Measurements from ENCODE around the gene MBD3L5.
A peak's percentile ranks its signal among the peaks of the same experiment; 100 is the strongest.
"Not testable (repeated sequence)": the region's sequence is repeated elsewhere in the genome, so short reads cannot be mapped to it uniquely, and the experiment has no call there.

The MBD3L5 gene

DNA sequence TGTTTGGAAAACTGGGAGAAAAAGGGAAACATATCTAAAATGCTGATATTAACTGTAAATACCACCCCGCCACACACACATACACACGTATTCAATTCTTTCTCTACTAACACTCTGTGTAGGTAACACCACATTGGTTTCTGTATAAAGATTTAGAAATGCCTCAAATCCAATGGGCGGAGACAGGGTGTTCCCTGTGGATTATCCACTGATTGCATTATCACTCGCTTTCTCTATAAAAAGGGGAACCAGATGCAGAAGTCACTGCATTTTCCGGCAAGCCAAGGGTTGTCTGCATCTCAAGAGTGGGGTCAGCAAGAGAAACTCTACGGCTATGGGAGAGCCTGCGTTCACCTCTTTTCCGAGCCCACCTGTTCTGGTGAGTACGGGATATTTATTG, at the start of gene MBD3L5:
MBD3L5 (plus strand) TSS at position 301 of the 400 bp plus-strand sequence; CDS start at position 335, 34 bp downstream.
- not testable (repeated sequence) for DNase-seq

DNA sequence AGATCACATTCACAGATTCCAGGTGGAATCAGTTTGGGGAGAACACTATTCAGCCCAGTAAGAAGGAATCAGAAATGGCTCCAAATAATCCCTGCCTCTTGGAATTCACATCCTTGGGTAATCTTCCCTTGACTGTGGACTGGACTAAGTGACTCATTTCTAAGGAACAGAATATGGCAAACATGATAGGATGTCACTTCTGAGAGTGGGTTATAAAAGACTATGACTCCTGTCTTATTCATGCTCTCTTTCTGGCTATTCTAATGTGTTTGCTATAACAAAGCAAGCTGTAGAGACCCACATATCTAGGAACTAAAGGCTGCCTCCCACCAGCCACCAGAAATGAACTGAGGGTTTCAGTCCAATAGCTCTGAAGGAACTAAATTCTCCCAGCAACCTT, 46.9 kb upstream of the MBD3L5 start:
- no peak for DNase-seq

DNA sequence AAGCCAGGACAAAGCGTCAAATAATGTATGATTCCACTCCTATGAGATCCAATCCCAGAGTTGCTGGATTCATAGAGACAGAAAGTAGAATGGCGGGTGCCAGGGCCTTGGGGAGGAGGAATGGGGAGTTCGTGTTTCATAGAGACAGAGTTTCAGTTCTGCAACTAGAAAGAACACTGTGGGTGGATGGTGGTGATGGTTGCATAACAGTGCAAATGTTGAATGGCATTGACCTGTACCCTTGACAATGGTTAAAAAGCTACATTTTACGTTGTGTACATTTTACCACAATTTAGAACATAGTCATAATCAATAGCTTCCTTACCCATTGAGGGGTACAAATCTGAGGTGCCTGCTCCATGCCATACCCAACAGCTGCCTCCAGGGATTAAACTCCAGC, 42.5 kb upstream of the MBD3L5 start:
- no peak for DNase-seq

DNA sequence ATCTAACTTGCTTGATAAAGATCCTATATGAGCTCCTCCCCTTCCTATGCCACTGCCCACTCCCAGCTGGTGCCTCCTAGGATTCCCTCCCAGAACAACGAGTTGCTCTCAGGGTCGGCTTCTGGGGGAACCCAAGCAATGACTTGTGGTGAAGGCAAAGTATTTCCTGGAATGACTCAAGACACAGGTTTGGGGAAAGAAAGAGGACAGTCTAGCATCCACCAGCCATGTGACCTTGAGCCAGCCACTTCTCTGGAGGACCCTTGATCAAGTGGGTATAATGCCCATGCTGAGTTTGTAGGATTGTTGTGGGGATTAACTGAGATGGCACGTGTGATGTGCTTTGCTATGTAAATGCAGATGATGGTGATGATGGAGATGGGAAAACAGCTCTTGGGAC, 42.1 kb upstream of the MBD3L5 start:
- no peak for DNase-seq

DNA sequence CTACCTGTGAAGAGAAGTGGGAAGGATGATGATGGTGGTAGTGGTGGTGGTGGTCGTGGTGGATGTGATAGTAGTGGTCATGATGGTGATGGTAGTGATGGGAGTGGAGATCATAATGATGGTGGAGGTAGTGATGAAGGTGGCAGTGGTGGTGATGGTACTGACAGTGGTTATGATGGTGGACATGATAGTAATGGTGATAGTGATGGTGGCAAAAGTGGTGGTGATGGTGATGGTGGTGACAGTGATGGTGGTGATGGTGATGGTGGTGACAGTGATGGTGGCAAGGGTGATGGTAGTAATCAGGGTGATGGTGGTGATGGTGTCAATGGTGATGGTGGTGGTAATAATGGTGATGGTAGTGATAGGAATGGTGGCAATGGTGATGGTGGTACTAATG, 35.3 kb upstream of the MBD3L5 start:
- no peak for DNase-seq

DNA sequence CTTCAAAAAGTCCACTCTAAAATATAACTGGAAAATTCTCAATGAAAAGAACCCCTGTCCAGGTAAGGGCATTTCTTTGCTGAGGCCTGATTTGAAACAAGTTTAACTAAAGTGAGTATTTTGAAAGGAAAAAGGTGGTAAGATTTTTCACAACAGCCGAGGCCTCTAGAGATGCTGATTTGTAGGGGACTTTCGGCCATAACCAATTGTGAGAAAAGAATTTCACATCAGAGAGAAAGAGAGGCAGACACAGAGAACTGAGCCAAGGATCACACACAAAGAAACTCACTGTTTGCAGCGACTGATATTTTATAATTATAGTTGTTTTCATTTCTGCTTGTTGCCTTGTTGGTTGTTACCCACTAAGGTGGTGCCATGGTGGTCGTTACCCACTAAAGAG, 33.6 kb upstream of the MBD3L5 start:
- DNase-seq = no peak

DNA sequence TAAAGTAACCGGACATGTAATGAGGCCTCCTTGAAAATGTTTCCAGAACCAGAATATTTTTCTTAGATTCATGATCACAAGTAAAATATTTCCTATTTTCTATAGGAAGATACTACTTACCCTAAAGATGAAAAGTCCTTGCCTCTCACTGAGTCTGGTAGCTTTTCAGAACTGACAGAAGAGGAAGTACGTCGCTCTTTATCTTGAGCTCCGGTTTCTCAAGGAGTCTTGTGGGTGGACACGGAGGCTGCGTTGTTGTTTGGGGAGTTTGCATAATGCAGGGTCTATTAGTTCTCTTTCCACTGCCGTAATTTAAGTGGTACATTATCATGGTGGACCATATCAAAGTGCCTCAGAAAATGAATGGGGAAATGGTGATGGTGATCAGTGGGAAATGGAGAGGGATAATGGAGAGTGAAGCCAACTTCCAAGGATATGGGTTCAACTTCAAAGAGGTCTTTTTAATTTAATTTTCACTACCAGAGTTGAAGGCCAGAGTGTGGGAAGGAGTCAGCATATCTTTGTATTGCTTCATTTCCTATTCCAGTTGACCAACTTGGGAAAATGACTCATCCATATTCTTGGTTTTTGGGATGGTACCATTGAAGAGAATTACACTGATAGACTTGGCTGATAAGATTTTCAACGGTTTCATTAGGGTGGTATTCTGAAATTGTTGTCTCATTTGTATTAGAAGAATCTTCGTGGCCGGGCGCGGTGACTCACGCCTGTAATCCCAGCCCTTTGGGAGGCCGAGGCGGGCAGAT, 32.5 kb upstream of the MBD3L5 start:
- DNase-seq = no peak

DNA sequence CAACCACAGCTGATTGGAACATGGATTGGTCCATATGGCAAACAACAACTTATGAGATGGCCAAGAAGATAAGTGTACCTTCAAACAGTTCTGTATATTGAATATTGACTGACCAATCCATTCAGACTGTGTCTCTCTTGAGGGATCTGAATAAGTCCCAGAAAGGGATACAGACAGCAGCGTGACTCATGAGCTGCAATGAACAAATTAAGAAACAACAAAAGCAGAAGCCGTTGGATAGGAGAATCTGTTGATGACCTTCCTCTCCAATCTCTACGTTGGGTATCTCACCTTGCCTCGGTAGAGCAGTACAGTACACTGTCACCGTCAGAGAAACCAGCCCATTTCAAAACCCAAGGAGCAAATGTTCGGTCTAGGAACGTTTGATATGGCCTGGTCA, 30.4 kb upstream of the MBD3L5 start:
- no peak for DNase-seq

DNA sequence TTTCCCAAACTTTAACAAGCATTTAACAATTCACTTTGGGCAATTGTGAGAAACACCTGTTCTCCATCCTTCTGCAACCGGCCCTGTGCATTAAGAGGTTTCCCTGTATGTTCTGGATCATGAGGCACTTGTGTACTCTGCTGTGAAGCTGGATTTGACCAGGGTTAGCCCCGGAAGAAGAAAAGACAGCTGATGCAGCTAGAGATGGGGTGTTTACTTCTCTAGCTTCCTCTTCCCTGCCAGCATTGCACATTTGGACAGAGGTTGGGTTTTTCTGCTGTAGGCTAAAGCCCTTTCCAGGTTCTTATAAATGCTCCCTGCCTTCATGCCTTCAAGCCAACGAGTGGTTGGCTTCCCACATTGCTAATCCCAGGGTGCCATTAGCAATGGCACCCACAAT, 30.0 kb upstream of the MBD3L5 start:
- DNase-seq = peak in 1 of 56 donors; percentile 10

DNA sequence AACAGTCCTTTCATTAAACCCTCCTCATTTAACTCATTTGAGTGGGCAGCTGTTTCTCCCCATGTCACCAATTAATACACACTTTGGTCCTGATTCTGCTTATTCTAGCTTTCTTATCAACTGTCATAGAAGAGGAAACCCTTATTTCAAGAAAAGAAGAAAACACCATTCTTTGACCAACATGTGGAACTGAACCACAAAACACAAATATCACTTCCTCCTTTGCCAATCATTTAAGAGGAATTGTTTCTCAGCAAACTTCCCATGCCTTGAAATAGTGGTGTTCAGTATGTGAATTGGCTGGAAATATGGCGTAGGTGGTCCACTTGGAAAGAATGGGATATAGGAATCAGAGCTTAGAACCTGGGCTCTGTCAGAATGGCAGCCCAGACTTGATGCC, 29.6 kb upstream of the MBD3L5 start:
- DNase-seq = no peak

DNA sequence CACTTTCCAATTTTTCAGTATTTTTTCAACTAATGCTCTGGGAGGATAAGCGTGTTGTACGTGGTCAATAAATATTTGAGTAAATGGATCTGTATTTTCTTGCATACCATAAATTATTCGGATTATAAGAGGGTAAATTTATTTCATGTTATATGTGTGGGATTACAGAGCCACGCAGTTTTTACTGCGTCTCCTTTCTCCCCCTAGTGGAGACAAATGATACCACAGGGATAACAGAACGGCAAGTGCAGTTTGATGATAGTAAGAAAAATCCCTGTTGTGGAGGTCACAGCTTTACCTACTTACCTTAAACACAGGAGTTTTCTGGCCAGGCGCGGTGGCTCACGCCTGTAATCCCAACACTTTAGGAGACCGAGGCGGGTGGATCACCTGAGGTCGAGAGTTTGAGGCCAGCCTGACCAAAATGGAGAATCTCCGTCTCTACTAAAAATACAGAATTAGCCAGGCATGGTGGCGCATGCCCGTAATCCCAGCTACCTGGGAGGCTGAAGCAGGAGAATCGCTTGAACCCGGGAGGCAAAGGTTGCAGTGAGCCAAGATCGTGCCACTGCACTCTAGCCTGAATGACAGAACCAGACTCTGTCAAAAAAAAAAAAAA, 26.0 kb upstream of the MBD3L5 start:
- DNase-seq = peak in 1 of 56 donors; percentile 7

DNA sequence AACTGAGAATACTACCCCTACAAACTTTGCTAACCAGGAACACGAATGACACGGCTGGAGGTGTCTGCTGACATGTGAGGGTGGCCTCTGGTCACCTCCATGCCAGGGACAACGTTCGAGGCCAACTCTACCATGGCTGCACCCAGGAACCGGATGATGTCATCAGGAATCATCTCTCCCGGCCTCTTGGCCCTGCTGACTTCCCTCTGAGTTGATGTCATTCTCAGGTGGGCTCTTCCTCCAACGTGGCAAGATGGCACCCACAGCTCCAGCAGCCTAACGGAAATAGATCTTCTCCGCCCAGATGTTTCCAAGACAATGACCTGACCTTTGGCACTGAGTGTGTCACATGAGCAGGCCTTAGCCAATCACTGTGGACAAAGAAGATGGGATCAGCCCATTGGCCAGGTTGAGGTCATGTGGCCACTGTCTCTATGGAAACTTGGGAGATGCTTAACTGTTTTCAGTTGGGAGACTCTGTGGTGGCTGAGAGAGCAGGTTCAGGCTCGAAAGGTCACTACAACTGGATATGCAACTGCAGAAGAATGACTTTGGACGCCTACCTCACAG, 24.2 kb upstream of the MBD3L5 start:
- DNase-seq = no peak

DNA sequence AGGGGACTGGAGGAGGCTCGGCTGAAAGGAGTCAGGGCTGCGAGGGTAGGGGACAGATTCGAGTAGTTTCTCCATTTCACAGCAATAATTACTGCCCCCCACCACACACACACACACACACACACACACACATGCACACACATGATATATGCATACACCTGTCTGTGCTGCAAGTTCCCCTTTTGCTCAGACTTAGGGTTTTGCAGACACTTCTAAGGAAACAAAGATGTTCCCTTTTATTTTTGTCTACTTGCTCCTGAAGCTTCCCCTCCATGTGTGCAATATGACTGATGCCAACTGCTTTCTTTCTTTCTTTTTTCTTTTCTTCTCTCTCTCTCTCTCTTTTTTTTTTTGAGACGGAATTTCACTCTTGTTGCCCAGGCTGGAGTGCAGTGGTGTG, 22.5 kb upstream of the MBD3L5 start:
- DNase-seq = no peak

DNA sequence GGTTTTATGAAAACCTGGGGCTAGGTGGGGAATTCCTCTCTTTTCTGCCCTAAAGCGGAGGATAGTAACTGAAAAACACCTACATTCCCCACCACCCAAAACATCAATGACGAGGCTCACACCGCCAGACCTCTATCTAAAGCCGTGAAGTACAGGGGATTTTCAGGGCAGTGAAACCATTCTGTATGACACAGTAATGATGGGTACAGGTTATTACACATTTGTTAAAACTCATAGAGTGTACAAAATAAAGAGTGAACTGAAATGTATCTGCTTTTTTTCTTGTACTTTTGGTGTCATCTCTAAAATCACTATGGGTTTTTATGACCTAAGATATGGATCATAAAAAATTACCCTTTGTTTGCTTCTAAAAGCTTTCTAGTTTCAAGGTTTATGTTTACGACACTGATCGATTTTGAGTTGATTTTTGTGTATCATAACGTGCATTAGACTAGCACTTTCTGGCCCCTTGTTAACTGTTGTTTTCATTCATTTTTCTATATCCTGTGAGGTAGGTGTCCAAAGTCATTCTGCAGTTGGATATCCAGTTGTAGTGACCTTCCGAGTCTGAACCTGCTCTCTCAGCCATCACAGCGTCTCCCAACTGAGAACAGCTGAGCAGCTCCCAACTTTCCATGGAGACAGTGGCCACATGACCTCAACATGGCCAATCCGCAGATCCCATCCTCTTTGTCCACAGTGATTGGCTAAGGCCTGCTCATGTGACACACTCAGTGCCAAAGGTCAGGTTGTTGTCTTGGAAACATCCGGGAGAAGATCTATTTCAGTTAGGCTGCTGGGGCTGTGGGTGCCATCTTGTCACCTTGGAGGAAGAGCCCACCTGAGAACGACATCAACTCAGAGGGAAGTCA, 19.4 kb upstream of the MBD3L5 start:
- DNase-seq = no peak

DNA sequence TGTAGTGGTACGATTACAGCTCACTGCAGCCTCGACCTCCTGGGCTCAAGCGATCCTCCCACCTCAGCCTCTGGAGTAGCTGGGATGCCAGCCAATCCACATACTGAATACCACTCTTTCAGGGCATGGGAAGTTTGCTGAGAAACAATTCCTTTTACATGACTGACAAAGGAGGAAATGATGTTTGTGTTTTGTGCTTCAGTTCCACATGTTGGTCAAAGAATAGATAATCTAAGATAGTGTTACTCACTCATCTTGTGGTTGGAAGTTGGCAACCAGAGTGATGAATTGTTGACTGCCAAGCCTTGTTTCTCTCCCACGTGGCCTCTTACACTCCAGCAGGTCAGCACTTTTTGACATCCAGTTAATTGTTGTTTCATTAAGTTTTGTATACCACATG, 16.7 kb upstream of the MBD3L5 start:
- DNase-seq = no peak

DNA sequence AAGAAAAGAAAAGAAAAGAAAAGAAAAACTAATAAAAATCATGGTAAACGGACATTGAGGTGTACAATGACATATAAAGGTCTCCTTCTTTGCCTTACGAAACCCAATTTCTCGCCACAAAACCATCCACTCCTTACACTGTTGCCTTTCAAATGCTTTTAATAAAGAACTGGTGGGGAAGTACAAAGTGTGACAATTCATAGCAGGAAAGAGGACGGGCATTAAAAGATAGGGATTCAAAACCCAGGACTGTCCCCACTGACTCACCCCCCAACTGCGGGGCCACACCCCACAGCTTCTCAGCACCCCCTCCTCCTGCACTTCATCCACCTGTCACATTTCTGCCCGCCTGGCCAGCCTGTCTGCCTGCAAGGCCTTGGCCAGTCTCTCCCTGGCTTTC, 11.6 kb upstream of the MBD3L5 start:
- no peak for DNase-seq

DNA sequence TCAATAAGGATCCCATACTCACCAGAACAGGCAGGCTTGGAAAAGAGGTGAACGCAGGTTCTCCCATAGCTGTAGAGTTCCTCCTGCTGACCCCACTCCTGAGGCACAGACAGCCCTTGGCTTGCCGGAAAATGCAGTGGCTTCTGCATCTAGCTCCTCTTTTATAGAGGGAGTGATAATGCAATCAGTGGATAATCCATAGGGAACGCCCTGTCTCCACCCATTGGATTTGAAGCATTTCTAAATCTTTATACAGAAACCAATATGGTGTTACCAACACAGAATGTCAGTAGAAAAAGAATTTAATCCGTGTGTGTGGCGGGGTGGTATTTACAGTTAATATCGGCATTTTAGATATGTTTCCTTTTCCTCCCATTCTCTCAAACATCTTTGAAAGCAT, 9.0 kb upstream of the MBD3L5 start, which contains the start of gene MBD3L2B:
MBD3L2B (minus strand) TSS at position 101 of the 400 bp plus-strand sequence; CDS start at position 67, 34 bp downstream.
- not testable (repeated sequence) for DNase-seq

DNA sequence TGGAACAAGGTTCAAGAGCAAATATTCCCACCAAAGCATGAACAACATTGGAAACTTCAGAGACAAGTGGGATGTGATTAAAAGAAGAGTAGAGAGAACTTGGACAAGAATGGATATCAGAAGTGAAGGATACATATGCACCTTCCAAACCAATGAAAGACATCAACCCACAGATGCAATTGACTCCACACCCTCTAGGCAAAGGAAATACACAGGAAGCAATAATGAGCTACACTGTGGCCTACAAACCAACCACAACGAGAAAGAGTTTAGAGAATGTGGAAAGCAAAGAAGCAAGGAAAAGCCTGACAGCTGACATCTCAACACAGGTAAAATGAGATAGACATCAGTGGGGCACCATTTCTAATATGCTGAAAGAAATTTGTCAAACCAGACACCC, 1.6 kb upstream of the MBD3L5 start:
- DNase-seq = not testable (repeated sequence)

DNA sequence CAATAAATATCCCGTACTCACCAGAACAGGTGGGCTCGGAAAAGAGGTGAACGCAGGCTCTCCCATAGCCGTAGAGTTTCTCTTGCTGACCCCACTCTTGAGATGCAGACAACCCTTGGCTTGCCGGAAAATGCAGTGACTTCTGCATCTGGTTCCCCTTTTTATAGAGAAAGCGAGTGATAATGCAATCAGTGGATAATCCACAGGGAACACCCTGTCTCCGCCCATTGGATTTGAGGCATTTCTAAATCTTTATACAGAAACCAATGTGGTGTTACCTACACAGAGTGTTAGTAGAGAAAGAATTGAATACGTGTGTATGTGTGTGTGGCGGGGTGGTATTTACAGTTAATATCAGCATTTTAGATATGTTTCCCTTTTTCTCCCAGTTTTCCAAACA, 9.7 kb downstream of the MBD3L5 start, which contains the start of gene MBD3L4:
MBD3L4 (minus strand) TSS at position 101 of the 400 bp plus-strand sequence; CDS start at position 66, 35 bp downstream.
- DNase-seq = not testable (repeated sequence)

DNA sequence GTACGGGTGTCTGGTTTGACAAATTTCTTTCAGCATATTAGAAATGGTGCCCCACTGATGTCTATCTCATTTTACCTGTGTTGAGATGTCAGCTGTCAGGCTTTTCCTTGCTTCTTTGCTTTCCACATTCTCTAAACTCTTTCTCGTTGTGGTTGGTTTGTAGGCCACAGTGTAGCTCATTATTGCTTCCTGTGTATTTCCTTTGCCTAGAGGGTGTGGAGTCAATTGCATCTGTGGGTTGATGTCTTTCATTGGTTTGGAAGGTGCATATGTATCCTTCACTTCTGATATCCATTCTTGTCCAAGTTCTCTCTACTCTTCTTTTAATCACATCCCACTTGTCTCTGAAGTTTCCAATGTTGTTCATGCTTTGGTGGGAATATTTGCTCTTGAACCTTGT, 11.2 kb downstream of the MBD3L5 start:
- DNase-seq = not testable (repeated sequence)

DNA sequence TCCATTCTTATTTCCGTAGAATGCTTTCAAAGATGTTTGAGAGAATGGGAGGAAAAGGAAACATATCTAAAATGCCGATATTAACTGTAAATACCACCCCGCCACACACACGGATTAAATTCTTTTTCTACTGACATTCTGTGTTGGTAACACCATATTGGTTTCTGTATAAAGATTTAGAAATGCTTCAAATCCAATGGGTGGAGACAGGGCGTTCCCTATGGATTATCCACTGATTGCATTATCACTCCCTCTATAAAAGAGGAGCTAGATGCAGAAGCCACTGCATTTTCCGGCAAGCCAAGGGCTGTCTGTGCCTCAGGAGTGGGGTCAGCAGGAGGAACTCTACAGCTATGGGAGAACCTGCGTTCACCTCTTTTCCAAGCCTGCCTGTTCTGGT, 18.6 kb downstream of the MBD3L5 start, which contains the start of gene MBD3L2:
MBD3L2 (plus strand) TSS at position 301 of the 400 bp plus-strand sequence; CDS start at position 354, 53 bp downstream.
- DNase-seq = not testable (repeated sequence)
